GM12891 (cell line): Measurements from ENCODE around the gene CTTNBP2NL.
"Not testable (repeated sequence)": the region's sequence is repeated elsewhere in the genome, so short reads cannot be mapped to it uniquely, and the experiment has no call there.

ENCODE experiments used
- DNase-seq: peaks from one replicate; pipeline ENCODE4 v3.0.0; 2011; ENCODE audit warnings: low spot score; ENCODE audit not compliant: insufficient read length
- FAIRE-seq: peaks from 2 replicates; lab custom pipeline; 2011; peaks lifted over from hg19 to GRCh38; lab: Jason Lieb, UNC
- PAX5 ChIP-seq: IDR thresholded peaks from 2 replicates; pipeline ENCODE4 v1.6.1; 2011; ENCODE audit warnings: low read length, moderate library complexity, mild to moderate bottlenecking; ENCODE audit not compliant: insufficient read depth, severe bottlenecking
- POLR2A ChIP-seq: IDR thresholded peaks from 2 replicates; pipeline ENCODE4 v1.6.1; 2011; ENCODE audit warnings: low read depth, low read length, control low read depth
- POLR2AphosphoS5 ChIP-seq: IDR thresholded peaks from 2 replicates; pipeline ENCODE4 v1.6.1; 2011; ENCODE audit warnings: low read depth, low read length, control low read depth
- POU2F2 ChIP-seq: IDR thresholded peaks from 2 replicates; pipeline ENCODE4 v1.6.1; 2011; ENCODE audit warnings: low read depth, mild to moderate bottlenecking, control low read depth, low read length, moderate library complexity
- SPI1 ChIP-seq: IDR thresholded peaks from 2 replicates; pipeline ENCODE4 v1.6.1; 2011; ENCODE audit warnings: low read depth, low read length, control low read depth
- TAF1 ChIP-seq: IDR thresholded peaks from 2 replicates; pipeline ENCODE4 v1.6.1; 2011; ENCODE audit warnings: low read depth, low read length, control low read depth

Gene CTTNBP2NL

DNA sequence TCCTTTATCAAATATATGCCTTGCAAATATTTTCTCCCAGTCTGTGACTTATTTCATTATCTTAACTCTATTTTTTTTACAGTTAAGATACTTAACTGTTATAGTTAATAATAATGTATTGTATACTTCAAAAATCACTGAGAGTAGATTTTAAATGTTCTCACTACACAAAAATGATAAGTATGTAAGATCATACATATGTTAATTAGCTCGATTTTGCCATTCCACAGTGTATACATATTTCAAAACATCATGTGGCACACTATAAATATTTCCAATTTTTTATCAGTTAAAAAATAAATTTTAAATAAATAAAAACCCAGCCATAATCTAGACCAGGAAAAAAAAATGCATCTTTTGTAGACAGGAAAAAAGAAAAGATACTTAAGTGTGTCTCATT is 27.2 kb downstream of the CTTNBP2NL start:
- DNase-seq (no peak), FAIRE-seq (no peak)
- TF ChIP-seq POLR2A (no peak), POU2F2 (no peak), TAF1 (no peak), POLR2AphosphoS5 (no peak), SPI1 (no peak), PAX5 (no peak)

DNA sequence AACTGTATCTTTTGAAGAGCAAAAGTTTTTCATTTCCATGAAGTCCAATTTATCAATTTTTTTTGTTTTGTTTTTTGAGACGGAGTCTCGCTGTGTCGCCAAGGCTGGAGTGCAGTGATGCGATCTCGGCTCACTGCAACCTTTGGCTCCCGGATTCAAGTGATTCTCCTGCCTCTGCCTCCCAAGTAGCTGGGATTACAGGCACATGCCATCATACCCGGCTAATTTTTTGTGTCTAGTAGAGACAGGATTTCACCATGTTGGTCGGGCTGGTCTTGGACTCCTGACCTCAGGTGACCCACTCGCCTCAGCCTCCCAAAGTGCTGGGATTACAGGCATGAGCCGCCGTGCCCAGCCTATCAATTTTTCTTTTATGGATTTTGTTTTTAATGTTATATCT is 27.7 kb downstream of the CTTNBP2NL start:
- DNase-seq, FAIRE-seq: not testable (repeated sequence)

- DNase-seq = no peak
- FAIRE-seq = no peak
- no peak for TF ChIP-seq PAX5
- no peak for TF ChIP-seq TAF1
- TF ChIP-seq POU2F2 = no peak
- TF ChIP-seq POLR2AphosphoS5 = no peak
- TF ChIP-seq POLR2A = no peak
- no peak for TF ChIP-seq SPI1
These were observed 33.7 kb downstream of the CTTNBP2NL start for GRCh38 chr1:112429749-112430148.

GRCh38 chr1:112431038-112431437 is 35.0 kb downstream of the CTTNBP2NL start:
- FAIRE-seq (no peak), DNase-seq (no peak)
- TF ChIP-seq POU2F2 = no peak
- no peak for TF ChIP-seq POLR2A
- TF ChIP-seq POLR2AphosphoS5 = no peak
- TF ChIP-seq SPI1 = no peak
- no peak for TF ChIP-seq PAX5
- no peak for TF ChIP-seq TAF1

DNA sequence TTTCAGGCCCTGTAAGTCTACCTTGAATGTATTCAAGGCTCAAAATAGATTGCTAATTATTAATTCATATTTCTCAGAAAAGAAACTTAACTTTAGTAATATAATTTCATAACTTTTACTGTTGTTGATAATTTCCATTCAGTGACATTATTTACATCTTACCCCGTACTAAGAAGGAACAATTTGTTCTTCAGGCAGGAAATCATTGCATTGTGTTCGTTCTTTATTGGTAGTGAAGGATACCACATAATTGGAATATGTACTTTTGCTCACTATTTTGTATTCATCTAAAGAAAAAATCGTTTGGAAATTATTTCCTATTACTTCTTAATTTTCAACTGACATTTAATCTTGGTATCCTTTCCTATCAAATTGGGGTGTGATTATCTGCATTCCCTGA is 39.4 kb downstream of the CTTNBP2NL start:
- no peak for FAIRE-seq

GRCh38 chr1:112436384-112437156 is 40.6 kb downstream of the CTTNBP2NL start:
- FAIRE-seq (no peak), DNase-seq (no peak)
- no peak for TF ChIP-seq POLR2A
- no peak for TF ChIP-seq PAX5
- no peak for TF ChIP-seq SPI1
- no peak for TF ChIP-seq POLR2AphosphoS5
- no peak for TF ChIP-seq POU2F2
- no peak for TF ChIP-seq TAF1

More for the DNA sequence above, 39.4 kb downstream of the CTTNBP2NL start:
- no peak for TF ChIP-seq SPI1
- TF ChIP-seq POLR2A = no peak
- no peak for TF ChIP-seq POLR2AphosphoS5
- TF ChIP-seq PAX5 = no peak
- TF ChIP-seq POU2F2 = no peak
- TF ChIP-seq TAF1 = no peak
- no peak for DNase-seq

DNA sequence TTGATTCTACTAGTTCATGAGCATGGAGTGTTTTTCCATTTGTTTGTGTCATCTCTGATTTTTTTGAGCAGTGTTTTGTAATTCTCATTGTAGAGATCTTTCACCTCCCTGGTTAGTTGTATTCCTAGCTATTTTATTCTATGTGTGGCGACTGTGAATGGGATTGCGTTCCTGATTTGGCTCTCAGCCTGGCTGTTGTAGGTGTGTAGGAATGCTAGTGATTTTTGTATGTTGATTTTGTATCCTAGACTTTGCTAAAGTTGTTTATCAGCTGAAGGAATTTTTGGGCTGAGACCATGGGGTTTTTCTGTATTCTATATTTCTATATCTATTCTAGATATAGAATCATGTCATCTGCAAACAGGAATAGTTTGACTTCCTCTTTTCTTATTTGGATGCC is 42.1 kb downstream of the CTTNBP2NL start:
- FAIRE-seq, DNase-seq: not testable (repeated sequence)
- peak; percentile 45 for TF ChIP-seq SPI1

GRCh38 chr1:112439592-112439991 is 43.6 kb downstream of the CTTNBP2NL start:
- DNase-seq = no peak
- no peak for FAIRE-seq
- TF ChIP-seq POU2F2 = no peak
- TF ChIP-seq TAF1 = no peak
- no peak for TF ChIP-seq POLR2AphosphoS5
- no peak for TF ChIP-seq SPI1
- no peak for TF ChIP-seq POLR2A
- TF ChIP-seq PAX5 = no peak

- TF ChIP-seq POLR2AphosphoS5 (no peak), TAF1 (no peak), SPI1 (no peak), POLR2A (no peak), POU2F2 (no peak)
- no peak for FAIRE-seq
- no peak for DNase-seq
These were observed 44.6 kb downstream of the CTTNBP2NL start for GRCh38 chr1:112440574-112440973.

DNA sequence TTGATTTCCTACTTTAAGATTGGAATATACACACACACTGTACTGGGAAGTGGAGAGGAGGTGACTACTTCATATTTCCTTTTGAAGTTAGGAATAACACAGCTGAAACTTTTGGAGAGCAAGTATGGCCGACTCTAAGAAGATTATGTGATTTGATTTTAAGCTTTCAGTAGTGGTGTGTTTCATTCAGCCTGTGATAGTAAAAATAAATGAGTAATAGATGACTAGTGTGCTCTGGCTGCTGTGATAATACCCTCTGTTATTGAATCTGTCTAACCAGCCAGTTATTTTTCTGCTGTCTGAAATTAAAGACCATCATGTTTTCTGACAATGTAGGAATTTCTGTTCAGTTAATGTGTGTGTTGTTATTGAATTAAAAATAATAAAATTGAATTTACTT is 48.3 kb downstream of the CTTNBP2NL start:
- FAIRE-seq (no peak), DNase-seq (no peak)
- TF ChIP-seq TAF1 (no peak), PAX5 (no peak), SPI1 (no peak), POU2F2 (no peak), POLR2AphosphoS5 (no peak), POLR2A (no peak)
